B cell (primary cell): Measurements from ENCODE around the gene ADAMTSL1.

ENCODE experiments used
- EZH2 ChIP-seq: IDR thresholded peaks from 2 replicates; pipeline ENCODE4 v1.6.1; 2012; ENCODE audit warnings: borderline replicate concordance, low read depth, mild to moderate bottlenecking, moderate library complexity, low read length; ENCODE audit not compliant: insufficient read depth, poor library complexity, severe bottlenecking
- TF ChIP-seq, protein P1 (sequence below): fragments of 200-600 bp; IDR thresholded peaks from one replicate; pipeline ENCODE4 v1.8.0; 2022; ENCODE audit warnings: antibody characterized with exemption, mild to moderate bottlenecking

DNA sequence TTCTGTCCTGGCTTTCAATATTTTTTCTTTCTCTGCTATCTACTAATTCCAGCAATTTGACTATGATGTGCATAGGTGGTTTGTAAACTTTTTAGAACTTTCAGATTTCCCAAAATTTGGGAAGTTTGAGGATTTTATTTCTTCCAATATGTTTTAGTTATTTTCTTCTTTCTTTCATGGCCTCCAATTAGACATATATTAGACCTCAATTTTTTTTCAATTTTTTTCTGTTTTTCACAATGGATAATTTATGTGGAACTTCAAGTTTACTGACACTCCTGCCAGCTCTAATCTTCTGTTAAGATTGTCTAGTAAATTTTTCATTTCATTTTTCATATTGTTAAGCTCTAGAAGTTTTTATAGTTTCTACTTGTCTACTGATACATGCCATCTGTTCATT lies 395.8 kb downstream of the ADAMTSL1 start:
- TF ChIP-seq, protein P1, sequence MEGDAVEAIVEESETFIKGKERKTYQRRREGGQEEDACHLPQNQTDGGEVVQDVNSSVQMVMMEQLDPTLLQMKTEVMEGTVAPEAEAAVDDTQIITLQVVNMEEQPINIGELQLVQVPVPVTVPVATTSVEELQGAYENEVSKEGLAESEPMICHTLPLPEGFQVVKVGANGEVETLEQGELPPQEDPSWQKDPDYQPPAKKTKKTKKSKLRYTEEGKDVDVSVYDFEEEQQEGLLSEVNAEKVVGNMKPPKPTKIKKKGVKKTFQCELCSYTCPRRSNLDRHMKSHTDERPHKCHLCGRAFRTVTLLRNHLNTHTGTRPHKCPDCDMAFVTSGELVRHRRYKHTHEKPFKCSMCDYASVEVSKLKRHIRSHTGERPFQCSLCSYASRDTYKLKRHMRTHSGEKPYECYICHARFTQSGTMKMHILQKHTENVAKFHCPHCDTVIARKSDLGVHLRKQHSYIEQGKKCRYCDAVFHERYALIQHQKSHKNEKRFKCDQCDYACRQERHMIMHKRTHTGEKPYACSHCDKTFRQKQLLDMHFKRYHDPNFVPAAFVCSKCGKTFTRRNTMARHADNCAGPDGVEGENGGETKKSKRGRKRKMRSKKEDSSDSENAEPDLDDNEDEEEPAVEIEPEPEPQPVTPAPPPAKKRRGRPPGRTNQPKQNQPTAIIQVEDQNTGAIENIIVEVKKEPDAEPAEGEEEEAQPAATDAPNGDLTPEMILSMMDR, result no peak
- TF ChIP-seq EZH2, result no peak
